K562 (cell line): ENCODE measurements around the gene DNAJB6. TPM values are rescaled to one million over a fixed set of nuclear protein-coding genes. Genes with fewer than 3 reads are reported as not detected.

Experiments used
- HMG20A ChIP-seq: fragments of 450-650 bp; formaldehyde crosslinking; conservative IDR thresholded peaks from 2 replicates; pipeline ENCODE4 v1.4.0; 2020; ENCODE audit warnings: mild to moderate bottlenecking, mixed read lengths
- KDM1A ChIP-seq, 2 experiments: fragments of 450-650 bp; IDR thresholded peaks; 2 replicates each; pipeline ENCODE4 v1.6.1; 2016; ENCODE audit warnings: mild to moderate bottlenecking in 2 of 2
- PML ChIP-seq: IDR thresholded peaks from 2 replicates; pipeline ENCODE4 v1.6.1; 2012; ENCODE audit warnings: low read length, inconsistent platforms
- POLR2B ChIP-seq: fragments of 450-650 bp; IDR thresholded peaks from 2 replicates; pipeline ENCODE4 v1.6.1; 2018; ENCODE audit warnings: low read depth; ENCODE audit not compliant: partially characterized antibody
- POU5F1 ChIP-seq: fragments of 150-350 bp; IDR thresholded peaks from 2 replicates; pipeline ENCODE4 v1.6.1; 2014; ENCODE audit warnings: borderline replicate concordance, low read length, low read depth, mild to moderate bottlenecking; ENCODE audit not compliant: partially characterized antibody
- SMARCA4 ChIP-seq: fragments of 450-650 bp; IDR thresholded peaks from 2 replicates; pipeline ENCODE4 v1.6.1; 2016
- SNRNP70 ChIP-seq: fragments of 200-400 bp; formaldehyde crosslinking; optimal IDR thresholded peaks from 2 replicates; pipeline ENCODE3; 2017; ENCODE audit warnings: low read depth, low read length
- XRCC3 ChIP-seq: fragments of 450-650 bp; IDR thresholded peaks from 2 replicates; pipeline ENCODE4 v1.6.1; 2017; ENCODE audit warnings: mild to moderate bottlenecking, moderate library complexity
- ZNF239 ChIP-seq: fragments of 250-450 bp; sonication (Bioruptor Pico); IDR thresholded peaks from 2 replicates; pipeline ENCODE4 v1.4.0; 2020; ENCODE audit warnings: mild to moderate bottlenecking
- ZNF311 ChIP-seq: fragments of 250-450 bp; sonication (Bioruptor Pico); IDR thresholded peaks from 2 replicates; pipeline ENCODE4 v1.4.0; 2020; ENCODE audit warnings: mild to moderate bottlenecking, moderate library complexity
- ZNF695 ChIP-seq: fragments of 450-650 bp; formaldehyde crosslinking; IDR thresholded peaks from 2 replicates; pipeline ENCODE4 v1.4.0; 2020; ENCODE audit warnings: mild to moderate bottlenecking, moderate library complexity
- polyA plus RNA-seq, 8 experiments: library from polyadenylated mRNA; depleted of rRNA in 4 of 8; stranded (reverse) in 5 of 8; unstranded in 3 of 8; fragments of >200 nt; fragmentation: Nextera tagmentation in 2 of 8; fragmentation: Illumina TruSeq in 1 of 8; extraction: Ambion mirVana in 2 of 8; extraction: Trizol in 1 of 8; gene quantifications; 2 replicates each; pipeline versions ENCODE4 v1.2.1 to v1.2.3, GENCODE V29; 2011 to 2014; ENCODE audit warnings: inconsistent platforms in 1 of 8, missing spikeins in 1 of 8
- total RNA-seq, 7 experiments: library from RNA; depleted of rRNA in 6 of 7; stranded (reverse); fragments of >200 nt in 6 of 7; fragmentation: Illumina TruSeq in 2 of 7; extraction: Trizol in 2 of 7; gene quantifications; 2 replicates each; pipeline versions ENCODE4 v1.2.1 to v1.2.3, GENCODE V29; 2011 to 2021; ENCODE audit warnings: low replicate concordance in 1 of 7
- TF ChIP-seq, protein P1 (sequence below): fragments of 450-650 bp; IDR thresholded peaks from 2 replicates; pipeline ENCODE4 v1.6.1; 2016; ENCODE audit warnings: mild to moderate bottlenecking, moderate library complexity
- TF ChIP-seq, protein P2 (sequence below), 2 experiments: fragments of 450-650 bp; IDR thresholded peaks; 2 replicates each; pipeline ENCODE4 v1.6.1; 2018; ENCODE audit warnings: mild to moderate bottlenecking in 2 of 2, low read depth in 1 of 2; ENCODE audit not compliant: partially characterized antibody in 2 of 2

Gene DNAJB6
- total and polyA plus RNA-seq, 9 of the 15 experiments (the other 6 are each of a cell fraction or from before 2014, with no cell fraction given) = 84.5 to 158 (median 135) TPM

DNA sequence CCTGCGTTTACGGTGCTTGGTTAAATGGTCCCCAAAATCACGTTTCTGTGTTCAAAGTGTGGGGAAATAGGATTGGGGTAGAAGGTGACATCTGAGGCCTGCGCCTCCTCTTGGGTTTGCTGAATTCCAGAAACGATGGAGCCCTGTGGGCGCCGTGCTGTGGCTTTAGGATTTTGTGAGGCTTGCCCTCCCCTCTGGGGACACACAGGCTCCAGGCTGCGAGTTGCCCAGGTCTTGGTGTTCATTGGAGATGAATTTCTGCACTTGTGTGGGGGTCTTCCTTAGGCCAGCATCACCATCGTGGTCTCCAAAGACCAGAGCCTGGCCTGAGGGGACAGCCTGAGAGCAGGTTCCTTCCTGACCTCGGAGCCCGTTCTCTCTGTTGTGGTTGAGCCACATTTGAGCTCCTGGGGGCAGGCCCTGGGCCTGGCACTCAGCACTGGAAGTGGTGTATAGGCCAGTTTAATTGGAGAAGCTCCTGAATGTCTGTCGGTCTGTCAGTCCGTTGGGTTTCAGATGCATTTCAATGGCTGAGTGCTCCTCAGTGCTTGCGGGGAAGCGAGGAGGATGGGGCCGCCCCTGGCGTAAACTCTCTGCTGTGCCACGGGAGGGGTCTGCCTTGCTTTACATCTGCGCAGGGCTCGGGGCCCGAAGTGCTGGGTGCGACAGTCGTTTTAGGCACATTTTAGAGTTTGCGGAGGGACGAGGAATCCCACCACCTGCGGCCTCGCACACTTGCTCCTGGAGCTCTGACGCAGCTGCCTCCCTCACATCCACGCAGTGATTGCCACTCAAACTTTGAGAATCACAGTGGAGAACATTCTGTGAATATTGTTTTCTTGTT, 71.7 kb downstream of the DNAJB6 start (continued):
- TF ChIP-seq, protein P1, sequence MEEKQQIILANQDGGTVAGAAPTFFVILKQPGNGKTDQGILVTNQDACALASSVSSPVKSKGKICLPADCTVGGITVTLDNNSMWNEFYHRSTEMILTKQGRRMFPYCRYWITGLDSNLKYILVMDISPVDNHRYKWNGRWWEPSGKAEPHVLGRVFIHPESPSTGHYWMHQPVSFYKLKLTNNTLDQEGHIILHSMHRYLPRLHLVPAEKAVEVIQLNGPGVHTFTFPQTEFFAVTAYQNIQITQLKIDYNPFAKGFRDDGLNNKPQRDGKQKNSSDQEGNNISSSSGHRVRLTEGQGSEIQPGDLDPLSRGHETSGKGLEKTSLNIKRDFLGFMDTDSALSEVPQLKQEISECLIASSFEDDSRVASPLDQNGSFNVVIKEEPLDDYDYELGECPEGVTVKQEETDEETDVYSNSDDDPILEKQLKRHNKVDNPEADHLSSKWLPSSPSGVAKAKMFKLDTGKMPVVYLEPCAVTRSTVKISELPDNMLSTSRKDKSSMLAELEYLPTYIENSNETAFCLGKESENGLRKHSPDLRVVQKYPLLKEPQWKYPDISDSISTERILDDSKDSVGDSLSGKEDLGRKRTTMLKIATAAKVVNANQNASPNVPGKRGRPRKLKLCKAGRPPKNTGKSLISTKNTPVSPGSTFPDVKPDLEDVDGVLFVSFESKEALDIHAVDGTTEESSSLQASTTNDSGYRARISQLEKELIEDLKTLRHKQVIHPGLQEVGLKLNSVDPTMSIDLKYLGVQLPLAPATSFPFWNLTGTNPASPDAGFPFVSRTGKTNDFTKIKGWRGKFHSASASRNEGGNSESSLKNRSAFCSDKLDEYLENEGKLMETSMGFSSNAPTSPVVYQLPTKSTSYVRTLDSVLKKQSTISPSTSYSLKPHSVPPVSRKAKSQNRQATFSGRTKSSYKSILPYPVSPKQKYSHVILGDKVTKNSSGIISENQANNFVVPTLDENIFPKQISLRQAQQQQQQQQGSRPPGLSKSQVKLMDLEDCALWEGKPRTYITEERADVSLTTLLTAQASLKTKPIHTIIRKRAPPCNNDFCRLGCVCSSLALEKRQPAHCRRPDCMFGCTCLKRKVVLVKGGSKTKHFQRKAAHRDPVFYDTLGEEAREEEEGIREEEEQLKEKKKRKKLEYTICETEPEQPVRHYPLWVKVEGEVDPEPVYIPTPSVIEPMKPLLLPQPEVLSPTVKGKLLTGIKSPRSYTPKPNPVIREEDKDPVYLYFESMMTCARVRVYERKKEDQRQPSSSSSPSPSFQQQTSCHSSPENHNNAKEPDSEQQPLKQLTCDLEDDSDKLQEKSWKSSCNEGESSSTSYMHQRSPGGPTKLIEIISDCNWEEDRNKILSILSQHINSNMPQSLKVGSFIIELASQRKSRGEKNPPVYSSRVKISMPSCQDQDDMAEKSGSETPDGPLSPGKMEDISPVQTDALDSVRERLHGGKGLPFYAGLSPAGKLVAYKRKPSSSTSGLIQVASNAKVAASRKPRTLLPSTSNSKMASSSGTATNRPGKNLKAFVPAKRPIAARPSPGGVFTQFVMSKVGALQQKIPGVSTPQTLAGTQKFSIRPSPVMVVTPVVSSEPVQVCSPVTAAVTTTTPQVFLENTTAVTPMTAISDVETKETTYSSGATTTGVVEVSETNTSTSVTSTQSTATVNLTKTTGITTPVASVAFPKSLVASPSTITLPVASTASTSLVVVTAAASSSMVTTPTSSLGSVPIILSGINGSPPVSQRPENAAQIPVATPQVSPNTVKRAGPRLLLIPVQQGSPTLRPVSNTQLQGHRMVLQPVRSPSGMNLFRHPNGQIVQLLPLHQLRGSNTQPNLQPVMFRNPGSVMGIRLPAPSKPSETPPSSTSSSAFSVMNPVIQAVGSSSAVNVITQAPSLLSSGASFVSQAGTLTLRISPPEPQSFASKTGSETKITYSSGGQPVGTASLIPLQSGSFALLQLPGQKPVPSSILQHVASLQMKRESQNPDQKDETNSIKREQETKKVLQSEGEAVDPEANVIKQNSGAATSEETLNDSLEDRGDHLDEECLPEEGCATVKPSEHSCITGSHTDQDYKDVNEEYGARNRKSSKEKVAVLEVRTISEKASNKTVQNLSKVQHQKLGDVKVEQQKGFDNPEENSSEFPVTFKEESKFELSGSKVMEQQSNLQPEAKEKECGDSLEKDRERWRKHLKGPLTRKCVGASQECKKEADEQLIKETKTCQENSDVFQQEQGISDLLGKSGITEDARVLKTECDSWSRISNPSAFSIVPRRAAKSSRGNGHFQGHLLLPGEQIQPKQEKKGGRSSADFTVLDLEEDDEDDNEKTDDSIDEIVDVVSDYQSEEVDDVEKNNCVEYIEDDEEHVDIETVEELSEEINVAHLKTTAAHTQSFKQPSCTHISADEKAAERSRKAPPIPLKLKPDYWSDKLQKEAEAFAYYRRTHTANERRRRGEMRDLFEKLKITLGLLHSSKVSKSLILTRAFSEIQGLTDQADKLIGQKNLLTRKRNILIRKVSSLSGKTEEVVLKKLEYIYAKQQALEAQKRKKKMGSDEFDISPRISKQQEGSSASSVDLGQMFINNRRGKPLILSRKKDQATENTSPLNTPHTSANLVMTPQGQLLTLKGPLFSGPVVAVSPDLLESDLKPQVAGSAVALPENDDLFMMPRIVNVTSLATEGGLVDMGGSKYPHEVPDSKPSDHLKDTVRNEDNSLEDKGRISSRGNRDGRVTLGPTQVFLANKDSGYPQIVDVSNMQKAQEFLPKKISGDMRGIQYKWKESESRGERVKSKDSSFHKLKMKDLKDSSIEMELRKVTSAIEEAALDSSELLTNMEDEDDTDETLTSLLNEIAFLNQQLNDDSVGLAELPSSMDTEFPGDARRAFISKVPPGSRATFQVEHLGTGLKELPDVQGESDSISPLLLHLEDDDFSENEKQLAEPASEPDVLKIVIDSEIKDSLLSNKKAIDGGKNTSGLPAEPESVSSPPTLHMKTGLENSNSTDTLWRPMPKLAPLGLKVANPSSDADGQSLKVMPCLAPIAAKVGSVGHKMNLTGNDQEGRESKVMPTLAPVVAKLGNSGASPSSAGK = no peak
- TF ChIP-seq SMARCA4 (no peak), POLR2B (no peak), POU5F1 (no peak), HMG20A (no peak), ZNF311 (CRISPR knock-in tag) (no peak), ZNF239 (CRISPR knock-in tag) (no peak), ZNF695 (CRISPR knock-in tag) (no peak), SNRNP70 (no peak), KDM1A (IDR thresholded peaks at IDR 0.05) (no peak), PML (no peak), XRCC3 (no peak)
- TF ChIP-seq, protein P2, sequence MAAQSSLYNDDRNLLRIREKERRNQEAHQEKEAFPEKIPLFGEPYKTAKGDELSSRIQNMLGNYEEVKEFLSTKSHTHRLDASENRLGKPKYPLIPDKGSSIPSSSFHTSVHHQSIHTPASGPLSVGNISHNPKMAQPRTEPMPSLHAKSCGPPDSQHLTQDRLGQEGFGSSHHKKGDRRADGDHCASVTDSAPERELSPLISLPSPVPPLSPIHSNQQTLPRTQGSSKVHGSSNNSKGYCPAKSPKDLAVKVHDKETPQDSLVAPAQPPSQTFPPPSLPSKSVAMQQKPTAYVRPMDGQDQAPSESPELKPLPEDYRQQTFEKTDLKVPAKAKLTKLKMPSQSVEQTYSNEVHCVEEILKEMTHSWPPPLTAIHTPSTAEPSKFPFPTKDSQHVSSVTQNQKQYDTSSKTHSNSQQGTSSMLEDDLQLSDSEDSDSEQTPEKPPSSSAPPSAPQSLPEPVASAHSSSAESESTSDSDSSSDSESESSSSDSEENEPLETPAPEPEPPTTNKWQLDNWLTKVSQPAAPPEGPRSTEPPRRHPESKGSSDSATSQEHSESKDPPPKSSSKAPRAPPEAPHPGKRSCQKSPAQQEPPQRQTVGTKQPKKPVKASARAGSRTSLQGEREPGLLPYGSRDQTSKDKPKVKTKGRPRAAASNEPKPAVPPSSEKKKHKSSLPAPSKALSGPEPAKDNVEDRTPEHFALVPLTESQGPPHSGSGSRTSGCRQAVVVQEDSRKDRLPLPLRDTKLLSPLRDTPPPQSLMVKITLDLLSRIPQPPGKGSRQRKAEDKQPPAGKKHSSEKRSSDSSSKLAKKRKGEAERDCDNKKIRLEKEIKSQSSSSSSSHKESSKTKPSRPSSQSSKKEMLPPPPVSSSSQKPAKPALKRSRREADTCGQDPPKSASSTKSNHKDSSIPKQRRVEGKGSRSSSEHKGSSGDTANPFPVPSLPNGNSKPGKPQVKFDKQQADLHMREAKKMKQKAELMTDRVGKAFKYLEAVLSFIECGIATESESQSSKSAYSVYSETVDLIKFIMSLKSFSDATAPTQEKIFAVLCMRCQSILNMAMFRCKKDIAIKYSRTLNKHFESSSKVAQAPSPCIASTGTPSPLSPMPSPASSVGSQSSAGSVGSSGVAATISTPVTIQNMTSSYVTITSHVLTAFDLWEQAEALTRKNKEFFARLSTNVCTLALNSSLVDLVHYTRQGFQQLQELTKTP (IDR thresholded peaks at IDR 0.05; ENCODE audit: low read depth in 1 of 2, partially characterized antibody in 2 of 2) = no peak
